OCI-LY3 (cell line): ENCODE results near the gene TNP2.

Source experiments
- H2AFZ ChIP-seq: fragments of 200-600, 300-600 bp; shearing (Covaris generic); 2 replicates; pipeline ENCODE4 v1.6.0; 2014; ENCODE audit warnings: antibody characterized with exemption, low read depth, low read length
- H3K27ac ChIP-seq: fragments of 200-600, 300-600 bp; sonication (generic); 2 replicates; pipeline ENCODE4 v1.5.1; 2014; ENCODE audit warnings: mild to moderate bottlenecking, low read length, moderate library complexity, mixed read lengths
- H3K27me3 ChIP-seq: fragments of 200-600, 300-600 bp; sonication (generic); 2 replicates; pipeline ENCODE4 v1.6.1; 2014; ENCODE audit warnings: low read depth, low read length, mixed read lengths
- H3K36me3 ChIP-seq: fragments of 200-600, 300-600 bp; sonication (generic); replicated peaks from 2 replicates; pipeline ENCODE3; 2014; ENCODE audit warnings: low read depth, low read length, mixed read lengths
- H3K4me1 ChIP-seq: fragments of 300-600, 200-600 bp; sonication (generic); 2 replicates; pipeline ENCODE4 v1.6.1; 2014; ENCODE audit warnings: low read length, mixed read lengths
- H3K4me2 ChIP-seq: fragments of 200-600, 300-600 bp; sonication (generic); 2 replicates; pipeline ENCODE4 v1.6.1; 2014; ENCODE audit warnings: low read length, mixed read lengths
- H3K4me3 ChIP-seq: fragments of 300-600, 200-600 bp; sonication (generic); 2 replicates; pipeline ENCODE4 v1.5.1; 2014; ENCODE audit warnings: antibody characterized with exemption, mild to moderate bottlenecking, low read length, moderate library complexity
- H3K79me2 ChIP-seq: fragments of 300-600, 200-600 bp; shearing (Covaris generic); 2 replicates; pipeline ENCODE4 v1.6.1; 2014; ENCODE audit warnings: mild to moderate bottlenecking, low read length, mixed read lengths
- H3K9ac ChIP-seq: fragments of 300-600, 200-600 bp; shearing (Covaris generic); 2 replicates; pipeline ENCODE4 v1.6.0; 2014; ENCODE audit warnings: mild to moderate bottlenecking, low read length, moderate library complexity
- H3K9me3 ChIP-seq: fragments of 200-600, 300-600 bp; shearing (Covaris generic); 2 replicates; pipeline ENCODE4 v1.6.1; 2014; ENCODE audit warnings: low read length, mixed read lengths; ENCODE audit not compliant: insufficient read depth
- H4K20me1 ChIP-seq: fragments of 200-600, 300-600 bp; sonication (generic); 2 replicates; pipeline ENCODE4 v1.6.1; 2016; ENCODE audit warnings: low read length, mixed read lengths; ENCODE audit not compliant: insufficient read depth
- EZH2phosphoT487 ChIP-seq: fragments of 200-600 bp; shearing (Covaris generic); IDR thresholded peaks from 2 replicates; pipeline ENCODE4 v1.6.1; 2018; ENCODE audit warnings: antibody characterized with exemption, mixed run types, low read depth
- TF ChIP-seq, protein P1 (sequence below): fragments of 200-600, 300-600 bp; sonication (generic); IDR thresholded peaks from 2 replicates; pipeline ENCODE4 v1.5.1; 2014; ENCODE audit warnings: antibody characterized with exemption, low read length, low read depth

The TNP2 gene

DNA sequence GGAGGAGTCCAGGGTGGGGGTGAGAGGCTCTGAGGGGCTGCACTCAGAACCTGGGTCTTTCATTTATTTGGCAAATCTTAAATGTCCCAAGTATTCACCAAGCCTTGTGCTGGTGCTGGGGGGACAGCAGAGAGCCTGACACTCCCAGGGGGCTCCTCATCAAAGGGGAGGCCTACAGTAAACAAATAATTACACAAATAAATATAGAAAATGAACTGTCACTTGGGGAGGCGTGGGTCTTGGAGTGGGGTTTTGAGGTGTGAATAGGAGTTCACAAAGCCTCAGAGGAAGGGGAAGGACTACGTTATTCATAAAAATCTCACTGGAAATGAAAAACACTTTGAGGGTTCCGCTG is 27.2 kb upstream of the TNP2 start:
- H3K27me3 ChIP-seq = peaks cover 5% of the 10 kb centered on the region; the same call in 1 of the 2 replicates
- H3K9me3 ChIP-seq = no peaks in the 10 kb centered on the region
- no peaks in the 10 kb centered on the region for H3K36me3 ChIP-seq
- TF ChIP-seq EZH2phosphoT487 = no peak
- TF ChIP-seq, protein P1, sequence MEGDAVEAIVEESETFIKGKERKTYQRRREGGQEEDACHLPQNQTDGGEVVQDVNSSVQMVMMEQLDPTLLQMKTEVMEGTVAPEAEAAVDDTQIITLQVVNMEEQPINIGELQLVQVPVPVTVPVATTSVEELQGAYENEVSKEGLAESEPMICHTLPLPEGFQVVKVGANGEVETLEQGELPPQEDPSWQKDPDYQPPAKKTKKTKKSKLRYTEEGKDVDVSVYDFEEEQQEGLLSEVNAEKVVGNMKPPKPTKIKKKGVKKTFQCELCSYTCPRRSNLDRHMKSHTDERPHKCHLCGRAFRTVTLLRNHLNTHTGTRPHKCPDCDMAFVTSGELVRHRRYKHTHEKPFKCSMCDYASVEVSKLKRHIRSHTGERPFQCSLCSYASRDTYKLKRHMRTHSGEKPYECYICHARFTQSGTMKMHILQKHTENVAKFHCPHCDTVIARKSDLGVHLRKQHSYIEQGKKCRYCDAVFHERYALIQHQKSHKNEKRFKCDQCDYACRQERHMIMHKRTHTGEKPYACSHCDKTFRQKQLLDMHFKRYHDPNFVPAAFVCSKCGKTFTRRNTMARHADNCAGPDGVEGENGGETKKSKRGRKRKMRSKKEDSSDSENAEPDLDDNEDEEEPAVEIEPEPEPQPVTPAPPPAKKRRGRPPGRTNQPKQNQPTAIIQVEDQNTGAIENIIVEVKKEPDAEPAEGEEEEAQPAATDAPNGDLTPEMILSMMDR = no peak
- H3K79me2 ChIP-seq = no peaks in the 10 kb centered on the region
- no peak overlapping the region for H3K4me3 ChIP-seq
- H4K20me1 ChIP-seq = no peaks in the 10 kb centered on the region
- peak overlapping the region; percentile 71 for H3K4me2 ChIP-seq
- peaks cover 40% of the 10 kb centered on the region for H3K4me1 ChIP-seq
- peak overlapping the region; percentile 80 for H3K27ac ChIP-seq
- H2AFZ ChIP-seq = 0 out of 2 replicates have a peak overlapping the region, but pooled peaks have one; percentile 16
- H3K9ac ChIP-seq = no peak overlapping the region; the same call in 1 of the 2 replicates

DNA sequence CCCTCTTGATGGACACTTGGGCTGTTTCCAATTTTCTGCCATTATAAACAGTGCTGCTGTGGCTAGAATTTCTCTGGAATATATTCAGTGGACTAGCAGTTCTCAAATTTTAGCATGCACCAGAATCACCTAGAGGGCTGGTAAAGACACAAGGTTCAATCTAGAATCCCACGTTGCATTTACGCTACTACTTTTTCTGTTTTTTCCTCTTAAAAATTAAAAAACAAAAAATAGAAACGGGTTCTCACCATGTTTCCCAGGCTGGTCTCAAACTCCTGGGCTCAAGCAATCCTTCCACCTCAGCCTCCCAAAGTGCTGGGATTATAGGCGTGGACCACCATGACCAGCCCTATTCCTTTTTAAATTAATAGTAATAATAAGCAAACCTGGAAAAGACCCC is 26.5 kb upstream of the TNP2 start:
- H3K27ac ChIP-seq = no peak overlapping the region
- no peaks in the 10 kb centered on the region for H4K20me1 ChIP-seq
- H3K4me2 ChIP-seq = no peak overlapping the region
- peaks cover 5% of the 10 kb centered on the region; the same call in 1 of the 2 replicates for H3K27me3 ChIP-seq
- TF ChIP-seq, protein P1 = no peak
- no peak for TF ChIP-seq EZH2phosphoT487
- no peaks in the 10 kb centered on the region for H3K79me2 ChIP-seq
- H2AFZ ChIP-seq = no peak overlapping the region
- no peaks in the 10 kb centered on the region for H3K36me3 ChIP-seq
- H3K9me3 ChIP-seq = no peaks in the 10 kb centered on the region
- peaks cover 40% of the 10 kb centered on the region for H3K4me1 ChIP-seq
- no peak overlapping the region for H3K4me3 ChIP-seq
- H3K9ac ChIP-seq = no peak overlapping the region

DNA sequence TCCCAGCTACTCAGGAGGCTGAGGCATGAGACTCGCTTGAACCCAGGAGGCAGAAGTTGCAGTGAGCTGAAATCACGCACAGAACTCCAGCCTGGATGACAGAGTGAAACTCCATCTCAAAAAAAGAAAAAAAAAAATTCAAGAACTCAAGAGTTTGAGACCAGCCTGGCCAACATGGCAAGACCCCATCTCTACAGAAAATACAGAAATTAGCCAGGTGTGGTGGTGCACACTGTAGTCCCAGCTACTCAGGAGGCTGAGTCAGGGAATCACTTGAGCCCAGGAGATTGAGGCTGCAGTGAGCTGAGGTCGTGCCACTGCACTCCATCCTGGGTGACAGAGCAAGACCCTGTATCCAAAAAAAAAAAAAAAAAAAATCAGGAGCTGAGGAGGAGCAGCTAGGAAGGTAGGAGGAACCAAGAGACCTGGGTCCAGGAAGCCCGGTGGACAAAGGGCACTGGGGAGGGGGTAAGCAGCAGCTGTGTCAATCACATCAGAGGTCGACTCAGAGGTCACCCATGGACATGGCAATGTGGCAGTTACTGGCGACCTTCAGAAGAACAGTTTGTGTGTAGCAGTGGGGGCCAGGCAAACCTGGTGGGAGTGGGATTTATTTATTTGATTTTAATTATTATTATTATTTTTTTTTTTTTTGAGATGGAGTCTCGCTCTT is 23.1 kb upstream of the TNP2 start:
- Histone ChIP-seq H3K27me3 (peaks cover 5% of the 10 kb centered on the region; the same call in 1 of the 2 replicates), H3K4me1 (peaks cover 16% of the 10 kb centered on the region), H3K27ac (no peak overlapping the region), H3K4me3 (no peak overlapping the region), H3K36me3 (no peaks in the 10 kb centered on the region), H3K4me2 (no peak overlapping the region), H3K9me3 (no peaks in the 10 kb centered on the region), H3K9ac (no peak overlapping the region), H2AFZ (no peak overlapping the region), H3K79me2 (no peaks in the 10 kb centered on the region), H4K20me1 (no peaks in the 10 kb centered on the region)
- TF ChIP-seq, protein P1 = no peak
- no peak for TF ChIP-seq EZH2phosphoT487

DNA sequence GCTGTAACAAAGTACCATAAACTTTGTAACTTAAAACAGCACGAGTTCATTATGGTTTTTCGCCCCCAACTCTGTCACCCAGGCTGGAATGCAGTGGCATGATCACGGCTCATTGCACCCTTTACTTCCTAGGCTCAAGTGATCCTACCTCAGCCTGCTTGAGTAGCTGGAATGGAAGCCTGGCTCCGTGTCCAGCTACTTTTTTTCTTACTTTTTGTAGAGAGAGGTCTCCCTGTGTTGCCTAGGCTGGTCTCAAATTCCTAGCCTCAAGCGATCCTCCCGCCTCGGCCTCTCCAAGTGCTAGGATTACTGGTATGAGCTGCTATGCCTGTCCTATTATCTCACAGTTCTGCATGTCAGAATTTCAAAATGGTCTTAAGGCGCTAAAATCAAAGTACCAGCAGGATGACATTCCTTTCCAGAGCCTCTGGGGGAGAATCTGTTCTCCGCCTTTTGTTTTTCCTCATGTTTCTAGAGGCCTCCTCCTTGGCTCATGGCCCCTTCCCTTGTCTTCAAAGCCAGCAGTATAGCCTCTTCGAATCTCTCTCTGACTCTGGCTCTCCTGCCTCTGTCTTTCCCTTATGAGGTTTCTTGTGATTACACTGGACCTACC is 22.1 kb upstream of the TNP2 start:
- no peak overlapping the region for H3K27ac ChIP-seq
- H3K36me3 ChIP-seq = no peaks in the 10 kb centered on the region
- no peaks in the 10 kb centered on the region for H3K79me2 ChIP-seq
- no peak overlapping the region for H3K9ac ChIP-seq
- no peaks in the 10 kb centered on the region for H3K9me3 ChIP-seq
- no peak for TF ChIP-seq EZH2phosphoT487
- TF ChIP-seq, protein P1 = no peak
- peaks cover 5% of the 10 kb centered on the region; the same call in 1 of the 2 replicates for H3K27me3 ChIP-seq
- H3K4me2 ChIP-seq = no peak overlapping the region
- no peaks in the 10 kb centered on the region for H4K20me1 ChIP-seq
- H3K4me3 ChIP-seq = no peak overlapping the region
- H2AFZ ChIP-seq = no peak overlapping the region
- peaks cover 15% of the 10 kb centered on the region for H3K4me1 ChIP-seq
